K562 (cell line): ENCODE results near the gene PCP2. TPM values are rescaled to one million over a fixed set of nuclear protein-coding genes. Genes with fewer than 3 reads are reported as not detected.

Experiments used
- ATAC-seq: fragments of 200-7000 bp; cut with Tn5 transposase; 3 replicates; pipeline ENCODE4 v1.9.1; 2020; ENCODE audit warnings: moderate library complexity
- BruUV-seq: library from RNA; stranded (reverse); fragments of 400-500 nt; replicated peaks from 2 replicates; lab custom pipeline; 2021; lab: Mats Ljungman, UMichigan
- CTCF ChIA-PET: fragments of 300-600 bp; formaldehyde crosslinking; extraction: SDS; loops from one replicate; lab custom pipeline; 2021; ENCODE audit warnings: low intra/inter-chr PET ratio; lab: Yijun Ruan, JAX
- POLR2A ChIA-PET: fragments of 300-600, 350-650 bp; sonication (Branson Sonifier 250); formaldehyde crosslinking; extraction: SDS; loops from one replicate; lab custom pipeline; 2021; ENCODE audit warnings: antibody characterized with exemption, inconsistent platforms; lab: Yijun Ruan, JAX
- DNase-seq, 4 experiments: peaks; one replicate each; pipeline versions ENCODE4 v3.0.0 to v3.0.0-alpha.2; 2011 to 2018; ENCODE audit warnings: low spot score in 3 of 4, mixed read lengths in 3 of 4; ENCODE audit errors: extremely low read depth in 1 of 4
- FAIRE-seq: peaks from 2 replicates; lab custom pipeline; 2011; peaks lifted over from hg19 to GRCh38; lab: Jason Lieb, UNC
- H2AFZ ChIP-seq: 2 replicates; pipeline ENCODE4 v1.6.0; 2011; ENCODE audit warnings: low read depth, low read length, control low read depth, inconsistent platforms
- H3K27ac ChIP-seq: fragments of 200-600 bp; 3 replicates; pipeline ENCODE4 v1.8.0; 2011; ENCODE audit warnings: low read depth, mild to moderate bottlenecking, control low read depth, inconsistent platforms, low read length, moderate library complexity, mixed read lengths; ENCODE audit errors: extremely low read depth
- H3K27me3 ChIP-seq, 2 experiments: fragments of 300-600 bp in 1 of 2; 2 replicates in 1 of 2; 3 replicates in 1 of 2; pipeline versions ENCODE4 v1.6.0 to v1.8.0; 2011; ENCODE audit warnings: inconsistent platforms in 2 of 2, low read length in 2 of 2, mild to moderate bottlenecking in 1 of 2, mixed read lengths in 1 of 2, moderate library complexity in 1 of 2; ENCODE audit not compliant: control insufficient read depth in 2 of 2, insufficient read depth in 2 of 2
- H3K36me3 ChIP-seq: fragments of 300-600 bp; 3 replicates; pipeline ENCODE4 v1.8.0; 2011; ENCODE audit warnings: mild to moderate bottlenecking, low read length, inconsistent platforms; ENCODE audit not compliant: control insufficient read depth, insufficient read depth
- H3K4me1 ChIP-seq, 2 experiments: fragments of 200-600 bp in 1 of 2; replicated peaks in 1 of 2; 2 replicates in 1 of 2; 3 replicates in 1 of 2; pipeline versions ENCODE4 v1.5.1 to v1.8.0; 2011; ENCODE audit warnings: inconsistent platforms in 2 of 2, low read length in 2 of 2, mild to moderate bottlenecking in 1 of 2, mixed read lengths in 1 of 2, moderate library complexity in 1 of 2; ENCODE audit not compliant: control insufficient read depth in 2 of 2, insufficient read depth in 2 of 2
- H3K4me2 ChIP-seq: 2 replicates; pipeline ENCODE4 v1.6.1; 2011; ENCODE audit warnings: low read length, control low read depth, inconsistent platforms, mixed read lengths; ENCODE audit not compliant: insufficient read depth
- H3K4me3 ChIP-seq: fragments of 200-600 bp; sonication (generic), shearing (Covaris generic); 2 replicates; pipeline ENCODE4 v1.5.1; 2016; ENCODE audit warnings: control low read depth, inconsistent platforms
- H3K79me2 ChIP-seq: fragments of 200-600 bp; 3 replicates; pipeline ENCODE4 v1.8.0; 2011; ENCODE audit warnings: low read length, inconsistent platforms; ENCODE audit not compliant: control insufficient read depth, insufficient read depth
- H3K9ac ChIP-seq, 2 experiments: 2 replicates each; pipeline versions ENCODE4 v1.6.0 to v1.6.1; 2011; ENCODE audit warnings: low read depth in 2 of 2, low read length in 2 of 2, control low read depth in 1 of 2, inconsistent platforms in 1 of 2, mild to moderate bottlenecking in 1 of 2, mixed read lengths in 1 of 2; ENCODE audit not compliant: insufficient read depth in 1 of 2
- H3K9me1 ChIP-seq: one replicate; pipeline ENCODE4 v1.6.0; 2011; ENCODE audit warnings: inconsistent platforms, mild to moderate bottlenecking, low read length, moderate library complexity; ENCODE audit not compliant: control insufficient read depth, insufficient read depth
- H3K9me3 ChIP-seq: replicated peaks from 2 replicates; pipeline ENCODE4 v1.5.1; 2011; ENCODE audit warnings: low read depth, low read length, inconsistent platforms; ENCODE audit not compliant: control insufficient read depth, insufficient read depth
- H4K20me1 ChIP-seq: replicated peaks from 2 replicates; pipeline ENCODE4 v1.6.1; 2011; ENCODE audit warnings: low read length, inconsistent platforms, mixed read lengths; ENCODE audit not compliant: control insufficient read depth, insufficient read depth
- ATF4 ChIP-seq: fragments of 450-650 bp; formaldehyde crosslinking; IDR thresholded peaks from 2 replicates; pipeline ENCODE4 v1.4.0; 2022; ENCODE audit warnings: mild to moderate bottlenecking, moderate library complexity
- PKNOX1 ChIP-seq: fragments of 450-650 bp; IDR thresholded peaks from 2 replicates; pipeline ENCODE4 v1.6.1; 2016
- REST ChIP-seq, 2 experiments: fragments of 450-650 bp; formaldehyde crosslinking in 1 of 2; IDR thresholded peaks; 2 replicates each; pipeline versions ENCODE4 v1.4.0 to v1.6.1; 2014 to 2020; ENCODE audit warnings: mild to moderate bottlenecking in 2 of 2, borderline replicate concordance in 1 of 2, low read depth in 1 of 2
- RNF219 ChIP-seq: fragments of 250-450 bp; sonication (Bioruptor Pico); IDR thresholded peaks from 2 replicates; pipeline ENCODE4 v1.5.0; 2022; ENCODE audit warnings: mild to moderate bottlenecking
- WGBS: fragments of 100-300 bp; shearing (Covaris generic); methylation state at CpG from one replicate; pipeline ENCODE4 v1.1.6; 2016; ENCODE audit warnings: low coverage, mixed read lengths; ENCODE audit not compliant: insufficient coverage; ENCODE audit errors: missing lambda C conversion rate; 5-methylcytosine and 5-hydroxymethylcytosine counted together
- in situ Hi-C: fragments of 300-500 bp; cut with MboI; formaldehyde crosslinking; loops from 4 replicates; pipeline ENCODE4 v1.15.0; 2018; ENCODE audit warnings: inconsistent platforms, mixed read lengths
- intact Hi-C: fragments of 100-400 bp; cut with micrococcal nuclease; formaldehyde crosslinking; loops from 2 replicates; pipeline ENCODE4 v1.14.2; 2022
- polyA plus RNA-seq, 8 experiments: library from polyadenylated mRNA; depleted of rRNA in 4 of 8; stranded (reverse) in 5 of 8; unstranded in 3 of 8; fragments of >200 nt; fragmentation: Nextera tagmentation in 2 of 8; fragmentation: Illumina TruSeq in 1 of 8; extraction: Ambion mirVana in 2 of 8; extraction: Trizol in 1 of 8; gene quantifications; 2 replicates each; pipeline versions ENCODE4 v1.2.1 to v1.2.3, GENCODE V29; 2011 to 2014; ENCODE audit warnings: inconsistent platforms in 1 of 8, missing spikeins in 1 of 8
- total RNA-seq, 7 experiments: library from RNA; depleted of rRNA in 6 of 7; stranded (reverse); fragments of >200 nt in 6 of 7; fragmentation: Illumina TruSeq in 2 of 7; extraction: Trizol in 2 of 7; gene quantifications; 2 replicates each; pipeline versions ENCODE4 v1.2.1 to v1.2.3, GENCODE V29; 2011 to 2021; ENCODE audit warnings: low replicate concordance in 1 of 7

Gene PCP2
- total and polyA plus RNA-seq, 9 of the 15 experiments (the other 6 are each of a cell fraction or from before 2014, with no cell fraction given), result 0.17 to 1.3 (median 0.49) TPM; not detected in 3

DNA sequence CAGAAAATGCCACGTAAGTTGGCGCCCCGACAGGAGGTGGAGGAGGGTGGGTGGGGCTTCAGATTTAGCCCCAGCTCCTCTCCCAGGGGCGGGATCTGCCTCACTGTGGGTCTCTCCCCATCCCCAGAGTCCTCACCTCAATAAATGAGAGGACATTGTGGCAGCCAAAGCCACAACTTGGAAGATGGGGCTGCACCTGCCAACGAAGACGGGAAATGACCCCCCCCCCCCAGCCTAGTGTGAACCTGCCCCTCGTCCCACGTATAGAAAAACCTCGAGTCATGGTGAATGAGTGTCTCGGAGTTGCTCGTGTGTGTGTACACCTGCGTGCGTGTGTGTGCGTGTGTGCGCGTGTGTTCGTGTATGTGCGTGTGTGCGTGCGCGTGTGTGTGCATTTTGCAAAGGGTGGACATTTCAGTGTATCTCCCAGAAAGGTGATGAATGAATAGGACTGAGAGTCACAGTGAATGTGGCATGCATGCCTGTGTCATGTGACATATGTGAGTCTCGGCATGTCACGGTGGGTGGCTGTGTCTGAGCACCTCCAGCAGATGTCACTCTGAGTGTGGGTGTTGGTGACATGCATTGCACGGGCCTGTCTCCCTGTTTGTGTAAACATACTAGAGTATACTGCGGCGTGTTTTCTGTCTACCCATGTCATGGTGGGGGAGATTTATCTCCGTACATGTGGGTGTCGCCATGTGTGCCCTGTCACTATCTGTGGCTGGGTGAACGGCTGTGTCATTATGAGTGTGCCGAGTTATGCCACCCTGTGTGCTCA lies 45.6 kb upstream of the PCP2 start:
- Histone ChIP-seq H3K27ac (no peak overlapping the region), H3K27me3 (0 out of 5 replicates have a peak, but pooled peaks cover 0 to 8% of the 10 kb centered on the region in 2 experiments), H3K9me3 (no peaks in the 10 kb centered on the region), H3K4me3 (no peak overlapping the region), H2AFZ (peak overlapping the region; percentile 22; the same call in 1 of the 2 replicates), H3K79me2 (peaks cover 15% of the 10 kb centered on the region; the same call in 2 of the 3 replicates), H3K9ac (no peak overlapping the region), H3K4me1 (peaks cover 10 to 26% of the 10 kb centered on the region in 2 experiments; a peak in 4 of 5 replicates), H4K20me1 (no peaks in the 10 kb centered on the region), H3K36me3 (peaks cover 10% of the 10 kb centered on the region; the same call in 2 of the 3 replicates), H3K9me1 (peaks cover 3% of the 10 kb centered on the region), H3K4me2 (peak overlapping the region; percentile 57; the same call in 1 of the 2 replicates)
- 26% methylated on average over 29 of the region's 30 CpGs for WGBS
- in situ Hi-C loops, result loop anchor here (5.0 kb wide), 1 partner anchor 92 kb away; no protein-coding TSS in a partner anchor
- peak in 3 of 4 experiments; percentile 26 to 40 (median 34) for DNase-seq
- ChIA-PET CTCF (interaction anchor here (1.3 to 2.6 kb wide), 3 partner anchors 27 to 120 kb away, joined by 6 to 28 read pairs (median 6); no protein-coding TSS in a partner anchor), POLR2A (no interaction called here)
- peak; percentile 12; the same call in 1 of the 3 replicates for ATAC-seq
- intact Hi-C loops, result no loop called here
- BruUV-seq, result no TSS peak
- FAIRE-seq, result peak; percentile 71
- peak; percentile 55 for TF ChIP-seq PKNOX1
- TF ChIP-seq REST (IDR thresholded peaks at IDR 0.05; ENCODE audit: borderline replicate concordance), result peak; percentile 24; the same call in 1 of the 2 replicates
- TF ChIP-seq REST (CRISPR knock-in tag; IDR thresholded peaks at IDR 0.05; ENCODE audit: low read depth), result no peak
- no peak for TF ChIP-seq RNF219 (CRISPR knock-in tag)
- no peak for TF ChIP-seq ATF4
